ENCODE measurements around the gene CDC27.

The CDC27 gene

DNA sequence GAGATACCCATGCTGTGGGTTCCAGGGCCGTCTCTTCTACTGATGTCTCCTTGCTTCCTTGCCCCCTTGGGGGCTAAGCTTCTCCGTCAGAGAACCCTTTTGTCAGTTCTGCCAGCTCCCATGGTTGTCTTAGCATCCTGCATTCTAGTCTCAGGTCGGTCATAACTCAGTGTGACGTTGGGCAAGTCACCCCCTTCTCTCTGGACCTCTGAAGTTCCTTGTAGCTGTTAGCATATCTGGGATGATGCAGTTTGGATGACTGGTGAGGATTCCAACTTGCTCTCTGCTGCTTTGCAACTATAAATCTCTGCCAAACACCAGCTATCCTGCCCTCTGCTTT, 11.2 kb upstream of the CDC27 start:
- Histone ChIP-seq H3K27me3 (ENCODE audit: low read depth, low read length) (no peaks in the 10 kb centered on the region), H3K4me2 (ENCODE audit: low read length) (peak overlapping the region; percentile 64), H3K79me2 (ENCODE audit: low read length) (no peaks in the 10 kb centered on the region), H4K20me1 (ENCODE audit: insufficient read depth, low read length) (no peaks in the 10 kb centered on the region), H3K9ac (ENCODE audit: low read length) (peak overlapping the region; percentile 46), H3K9me3 (ENCODE audit: insufficient read depth, low read length) (no peaks in the 10 kb centered on the region; the same call in 1 of the 2 replicates), H2AFZ (ENCODE audit: low read depth, low read length) (peak overlapping the region; percentile 78), H3K4me3 (ENCODE audit: low read length) (peak overlapping the region; percentile 25), H3K27ac (ENCODE audit: low read length) (peak overlapping the region; percentile 72), H3K4me1 (ENCODE audit: low read length) (peaks cover 34% of the 10 kb centered on the region), H3K36me3 (replicated peaks; ENCODE audit: low read depth, low read length) (no peaks in the 10 kb centered on the region)
- TF ChIP-seq EZH2phosphoT487 (IDR thresholded peaks at IDR 0.05; ENCODE audit: low read depth) (no peak), CTCF (IDR thresholded peaks at IDR 0.05; ENCODE audit: low read depth, low read length) (no peak)

GRCh38 chr17:47199627-47200324, 10.7 kb upstream of the CDC27 start:
- H3K4me3 ChIP-seq (ENCODE audit: low read length): peak overlapping the region; percentile 25
- H3K79me2 ChIP-seq (ENCODE audit: low read length): no peaks in the 10 kb centered on the region
- H3K36me3 ChIP-seq (replicated peaks; ENCODE audit: low read depth, low read length): no peaks in the 10 kb centered on the region
- H3K4me1 ChIP-seq (ENCODE audit: low read length): peaks cover 29% of the 10 kb centered on the region
- H2AFZ ChIP-seq (ENCODE audit: low read depth, low read length): peak overlapping the region; percentile 78
- no peak for TF ChIP-seq CTCF (IDR thresholded peaks at IDR 0.05; ENCODE audit: low read depth, low read length)
- TF ChIP-seq EZH2phosphoT487 (IDR thresholded peaks at IDR 0.05; ENCODE audit: low read depth): no peak
- peak overlapping the region; percentile 72 for H3K27ac ChIP-seq (ENCODE audit: low read length)
- H3K9me3 ChIP-seq (ENCODE audit: insufficient read depth, low read length): no peaks in the 10 kb centered on the region
- H4K20me1 ChIP-seq (ENCODE audit: insufficient read depth, low read length): no peaks in the 10 kb centered on the region
- no peaks in the 10 kb centered on the region for H3K27me3 ChIP-seq (ENCODE audit: low read depth, low read length)
- H3K4me2 ChIP-seq (ENCODE audit: low read length): peak overlapping the region; percentile 64
- H3K9ac ChIP-seq (ENCODE audit: low read length): peak overlapping the region; percentile 46

- no peaks in the 10 kb centered on the region for H3K36me3 ChIP-seq (replicated peaks; ENCODE audit: low read depth, low read length)
- no peak overlapping the region for H3K27ac ChIP-seq (ENCODE audit: low read length)
- no peaks in the 10 kb centered on the region for H3K9me3 ChIP-seq (ENCODE audit: insufficient read depth, low read length)
- H3K27me3 ChIP-seq (ENCODE audit: low read depth, low read length): no peaks in the 10 kb centered on the region
- H2AFZ ChIP-seq (ENCODE audit: low read depth, low read length): no peak overlapping the region
- H3K4me2 ChIP-seq (ENCODE audit: low read length): no peak overlapping the region
- TF ChIP-seq CTCF (IDR thresholded peaks at IDR 0.05; ENCODE audit: low read depth, low read length): no peak
- TF ChIP-seq EZH2phosphoT487 (IDR thresholded peaks at IDR 0.05; ENCODE audit: low read depth): no peak
- no peaks in the 10 kb centered on the region for H4K20me1 ChIP-seq (ENCODE audit: insufficient read depth, low read length)
- no peaks in the 10 kb centered on the region for H3K79me2 ChIP-seq (ENCODE audit: low read length)
- no peak overlapping the region for H3K4me3 ChIP-seq (ENCODE audit: low read length)
- H3K4me1 ChIP-seq (ENCODE audit: low read length): peaks cover 15% of the 10 kb centered on the region
- no peak overlapping the region for H3K9ac ChIP-seq (ENCODE audit: low read length)
Observed at GRCh38 chr17:47197821-47198220, 8.7 kb upstream of the CDC27 start.

DNA sequence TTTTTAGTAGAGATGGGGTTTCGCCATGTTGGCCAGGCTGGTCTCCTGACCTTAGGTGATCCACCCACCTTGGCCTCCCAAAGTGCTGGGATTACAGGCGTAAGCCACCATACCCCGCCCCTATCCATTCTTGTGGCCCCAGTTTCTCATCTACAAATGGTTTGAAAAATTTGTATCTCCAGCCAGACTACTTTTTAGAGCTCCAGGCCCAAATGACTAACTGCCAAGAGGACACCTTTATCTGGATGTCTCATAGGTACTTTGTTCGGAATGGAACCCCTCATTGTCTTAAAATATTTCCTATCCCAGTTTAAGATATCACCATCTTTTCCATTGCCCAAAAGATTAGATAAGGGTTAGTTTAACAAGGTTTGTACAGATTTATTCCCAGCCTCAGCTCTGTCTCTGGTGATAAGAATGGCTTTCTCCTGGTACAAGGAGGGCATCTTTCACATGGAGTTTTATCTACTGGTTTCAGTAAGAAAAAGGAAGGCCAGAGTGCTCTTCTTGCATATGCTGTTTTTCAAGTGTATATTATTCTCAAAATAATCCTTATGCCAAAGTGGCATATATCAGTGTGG, 4.9 kb upstream of the CDC27 start:
- H2AFZ ChIP-seq (ENCODE audit: low read depth, low read length): no peak overlapping the region
- H3K4me3 ChIP-seq (ENCODE audit: low read length): no peak overlapping the region
- H4K20me1 ChIP-seq (ENCODE audit: insufficient read depth, low read length): no peaks in the 10 kb centered on the region
- peaks cover 4% of the 10 kb centered on the region; the same call in 1 of the 2 replicates for H3K4me1 ChIP-seq (ENCODE audit: low read length)
- H3K27ac ChIP-seq (ENCODE audit: low read length): no peak overlapping the region
- H3K9ac ChIP-seq (ENCODE audit: low read length): no peak overlapping the region
- no peak overlapping the region for H3K4me2 ChIP-seq (ENCODE audit: low read length)
- H3K9me3 ChIP-seq (ENCODE audit: insufficient read depth, low read length): no peaks in the 10 kb centered on the region
- peaks cover under 1% of the 10 kb centered on the region for H3K79me2 ChIP-seq (ENCODE audit: low read length)
- TF ChIP-seq CTCF (IDR thresholded peaks at IDR 0.05; ENCODE audit: low read depth, low read length) (no peak), EZH2phosphoT487 (IDR thresholded peaks at IDR 0.05; ENCODE audit: low read depth) (no peak)
- no peaks in the 10 kb centered on the region for H3K36me3 ChIP-seq (replicated peaks; ENCODE audit: low read depth, low read length)
- no peaks in the 10 kb centered on the region for H3K27me3 ChIP-seq (ENCODE audit: low read depth, low read length)

Measured in OCI-LY3 (cell line).